IMR-90 (cell line): Measurements from ENCODE around the gene CTF1. TPM values are rescaled to one million over a fixed set of nuclear protein-coding genes. Genes with fewer than 3 reads are reported as not detected.

ENCODE experiments used
- ATAC-seq: fragments of 200-7000 bp; cut with Tn5 transposase; 2 replicates; pipeline ENCODE4 v1.9.1; 2020; ENCODE audit warnings: low read depth, mild to moderate bottlenecking, moderate library complexity
- BruUV-seq: library from RNA; stranded (reverse); fragments of 400-500 nt; replicated peaks from 2 replicates; lab custom pipeline; 2021; lab: Mats Ljungman, UMichigan
- CTCF ChIA-PET: fragments of 300-600 bp; formaldehyde crosslinking; extraction: SDS; loops from one replicate; lab custom pipeline; 2021; ENCODE audit warnings: antibody characterized with exemption; lab: Yijun Ruan, JAX
- POLR2A ChIA-PET: fragments of 300-600 bp; sonication (Branson Sonifier 250); formaldehyde crosslinking; loops from one replicate; lab custom pipeline; 2022; ENCODE audit warnings: antibody characterized with exemption; ENCODE audit not compliant: unreplicated experiment; lab: Charles Lee
- DNase-seq: peaks from one replicate; pipeline ENCODE4 v3.0.0; 2013
- H2AFZ ChIP-seq: replicated peaks from 2 replicates; pipeline ENCODE3; 2013; ENCODE audit warnings: low read length, mild to moderate bottlenecking; ENCODE audit not compliant: poor library complexity
- H2AK5ac ChIP-seq: 2 replicates; pipeline ENCODE4 v1.6.1; 2013; ENCODE audit warnings: low read depth, low read length, inconsistent platforms
- H2AK9ac ChIP-seq: replicated peaks from 2 replicates; pipeline ENCODE3; 2013; ENCODE audit warnings: mild to moderate bottlenecking, low read depth, low read length, moderate library complexity; ENCODE audit not compliant: poor library complexity
- H2BK120ac ChIP-seq: 2 replicates; pipeline ENCODE4 v1.6.1; 2013; ENCODE audit warnings: low read depth, low read length, inconsistent platforms
- H2BK15ac ChIP-seq: 3 replicates; pipeline ENCODE4 v1.6.1; 2013; ENCODE audit warnings: low read depth, low read length, inconsistent platforms
- H2BK20ac ChIP-seq: 2 replicates; pipeline ENCODE4 v1.6.1; 2013; ENCODE audit warnings: low read depth, mild to moderate bottlenecking, inconsistent platforms, low read length, moderate library complexity
- H2BK5ac ChIP-seq: 2 replicates; pipeline ENCODE4 v1.6.1; 2013; ENCODE audit warnings: mild to moderate bottlenecking, low read depth, low read length, inconsistent platforms; ENCODE audit not compliant: poor library complexity, severe bottlenecking
- H3K14ac ChIP-seq: replicated peaks from 2 replicates; pipeline ENCODE4 v1.6.1; 2013; ENCODE audit warnings: low read depth, low read length, inconsistent platforms
- H3K18ac ChIP-seq: 2 replicates; pipeline ENCODE4 v1.6.1; 2013; ENCODE audit warnings: low read depth, low read length, control low read depth
- H3K23ac ChIP-seq: 2 replicates; pipeline ENCODE4 v1.6.1; 2013; ENCODE audit warnings: low read depth, low read length, inconsistent platforms
- H3K27ac ChIP-seq: 2 replicates; pipeline ENCODE4 v1.5.1; 2013; ENCODE audit warnings: mild to moderate bottlenecking, control low read depth, low read length; ENCODE audit not compliant: insufficient read depth
- H3K27me3 ChIP-seq: 2 replicates; pipeline ENCODE4 v1.6.1; 2013; ENCODE audit warnings: low read length; ENCODE audit not compliant: control insufficient read depth, insufficient read depth
- H3K36me3 ChIP-seq: 2 replicates; pipeline ENCODE4 v1.6.1; 2013; ENCODE audit warnings: low read length, mixed read lengths; ENCODE audit not compliant: control insufficient read depth, insufficient read depth
- H3K4ac ChIP-seq: 2 replicates; pipeline ENCODE4 v1.6.1; 2013; ENCODE audit warnings: low read depth, low read length, inconsistent platforms
- H3K4me1 ChIP-seq: 2 replicates; pipeline ENCODE4 v1.6.1; 2013; ENCODE audit warnings: low read length, mixed read lengths; ENCODE audit not compliant: control insufficient read depth, insufficient read depth
- H3K4me2 ChIP-seq: 2 replicates; pipeline ENCODE4 v1.6.1; 2013; ENCODE audit warnings: low read depth, mild to moderate bottlenecking, control low read depth, low read length, moderate library complexity
- H3K4me3 ChIP-seq: 2 replicates; pipeline ENCODE4 v1.5.1; 2013; ENCODE audit warnings: low read depth, mild to moderate bottlenecking, control low read depth, low read length, moderate library complexity; ENCODE audit not compliant: insufficient read depth
- H3K56ac ChIP-seq: 2 replicates; pipeline ENCODE4 v1.6.1; 2013; ENCODE audit warnings: low read length, inconsistent platforms; ENCODE audit not compliant: insufficient read depth; ENCODE audit errors: extremely low read depth
- H3K79me1 ChIP-seq, 2 experiments: 2 replicates each; pipeline ENCODE4 v1.6.1; 2013; ENCODE audit warnings: low read length in 2 of 2, inconsistent platforms in 1 of 2, low read depth in 1 of 2
- H3K9ac ChIP-seq: 2 replicates; pipeline ENCODE4 v1.6.1; 2013; ENCODE audit warnings: low read depth, low read length, control low read depth
- H3K9me1 ChIP-seq: 2 replicates; pipeline ENCODE4 v1.6.1; 2013; ENCODE audit warnings: low read length, inconsistent platforms; ENCODE audit not compliant: insufficient read depth
- H3K9me3 ChIP-seq: 2 replicates; pipeline ENCODE4 v1.6.1; 2013; ENCODE audit warnings: low read length; ENCODE audit not compliant: control insufficient read depth, insufficient read depth
- H4K20me1 ChIP-seq: 2 replicates; pipeline ENCODE4 v1.6.1; 2013; ENCODE audit warnings: low read length, inconsistent platforms; ENCODE audit not compliant: insufficient read depth
- H4K5ac ChIP-seq: 2 replicates; pipeline ENCODE4 v1.6.1; 2013; ENCODE audit warnings: mild to moderate bottlenecking, low read depth, low read length, control low read depth
- H4K8ac ChIP-seq, 2 experiments: 2 replicates each; pipeline ENCODE4 v1.6.1; 2013; ENCODE audit warnings: low read depth in 2 of 2, low read length in 2 of 2, control low read depth in 1 of 2, inconsistent platforms in 1 of 2
- H4K91ac ChIP-seq: 2 replicates; pipeline ENCODE4 v1.6.1; 2013; ENCODE audit warnings: low read depth, low read length, inconsistent platforms; ENCODE audit not compliant: insufficient read depth
- CTCF ChIP-seq: conservative IDR thresholded peaks from 2 replicates; pipeline ENCODE4 v1.5.1; 2012; ENCODE audit warnings: mild to moderate bottlenecking, low read depth, low read length, improper control_type of control experiment
- MAFK ChIP-seq: IDR thresholded peaks from 2 replicates; pipeline ENCODE4 v1.6.1; 2012; ENCODE audit warnings: low read depth, low read length, improper control_type of control experiment
- MAZ ChIP-seq: IDR thresholded peaks from 2 replicates; pipeline ENCODE4 v1.6.1; 2012; ENCODE audit warnings: low read depth, mild to moderate bottlenecking, low read length, improper control_type of control experiment, moderate library complexity, borderline replicate concordance
- MXI1 ChIP-seq: IDR thresholded peaks from 2 replicates; pipeline ENCODE4 v1.6.1; 2012; ENCODE audit warnings: low read depth, mild to moderate bottlenecking, low read length, moderate library complexity, borderline replicate concordance
- POLR2A ChIP-seq: IDR thresholded peaks from 2 replicates; pipeline ENCODE4 v1.6.1; 2012; ENCODE audit warnings: mild to moderate bottlenecking, low read depth, low read length
- RFX5 ChIP-seq: IDR thresholded peaks from 2 replicates; pipeline ENCODE4 v1.8.0; 2012; ENCODE audit warnings: low read depth, mild to moderate bottlenecking, low read length, moderate library complexity
- WGBS, 2 experiments: methylation state at CpG; one replicate each; pipeline versions ENCODE4 v1.1.5 to v1.1.7; 2013; ENCODE audit warnings: missing lambda C conversion rate in 2 of 2; ENCODE audit not compliant: insufficient read length in 1 of 2; ENCODE audit errors: extremely low coverage in 2 of 2; 5-methylcytosine and 5-hydroxymethylcytosine counted together
- dilution Hi-C: fragments of 300-500 bp; cut with HindIII; formaldehyde crosslinking; loops from one replicate; pipeline ENCODE4 v1.14.3; 2018; ENCODE audit warnings: low sequenced_read_pairs; ENCODE audit not compliant: unreplicated experiment
- in situ Hi-C: fragments of 300-500 bp; cut with MboI; formaldehyde crosslinking; loops from 3 replicates; pipeline ENCODE4 v1.14.3; 2019; ENCODE audit warnings: low sequenced_read_pairs, inconsistent platforms, mixed read lengths
- intact Hi-C: fragments of 100-400 bp; cut with micrococcal nuclease; formaldehyde crosslinking; loops from 2 replicates; pipeline ENCODE4 v1.10.0; 2022
- polyA plus RNA-seq, 3 experiments: library from polyadenylated mRNA; depleted of rRNA; stranded (reverse); fragments of >200 nt; gene quantifications; 2 replicates each; pipeline ENCODE4 v1.2.3, GENCODE V29; 2012; ENCODE audit warnings: low replicate concordance in 1 of 3
- total RNA-seq: library from RNA; depleted of rRNA; stranded (reverse); fragments of >200 nt; gene quantifications from 2 replicates; pipeline ENCODE4 v1.2.3, GENCODE V29; 2012
- TF ChIP-seq, protein P1 (sequence below): fragments of 150-350 bp; IDR thresholded peaks from 2 replicates; pipeline ENCODE4 v1.6.1; 2016; ENCODE audit warnings: low read depth, mild to moderate bottlenecking, low read length, moderate library complexity, borderline replicate concordance
- TF ChIP-seq, protein P2 (sequence below): fragments of 150-350 bp; IDR thresholded peaks from 2 replicates; pipeline ENCODE4 v1.6.1; 2017; ENCODE audit warnings: mild to moderate bottlenecking, antibody characterized with exemption, low read length, low read depth

The CTF1 gene
- total and polyA plus RNA-seq, 2 of the 4 experiments (the other 2 are of a cell fraction) = 0.18 to 12.9 TPM

GRCh38 chr16:30893417-30893743 lies 3.0 kb upstream of the CTF1 start:
- BruUV-seq = no TSS peak
- Histone ChIP-seq H2AFZ (peak overlapping the region; percentile 99), H4K5ac (peak overlapping the region; percentile 91), H3K4ac (peak overlapping the region; percentile 99), H3K9ac (peak overlapping the region; percentile 96), H3K4me1 (peaks cover 23% of the 10 kb centered on the region), H3K79me1 (peaks cover 14 to 62% of the 10 kb centered on the region in 2 experiments), H3K4me3 (peak overlapping the region; percentile 98), H2BK20ac (no peak overlapping the region), H3K36me3 (peaks cover 21% of the 10 kb centered on the region), H4K91ac (peak overlapping the region; percentile 92), H3K18ac (peak overlapping the region; percentile 87), H2BK5ac (peak overlapping the region; percentile 93), H4K20me1 (0 out of 2 replicates have a peak, but pooled peaks cover 5% of the 10 kb centered on the region), H3K4me2 (peak overlapping the region; percentile 94), H3K27ac (peak overlapping the region; percentile 90), H3K27me3 (no peaks in the 10 kb centered on the region), H4K8ac (peak overlapping the region; percentile 82 to 96), H3K56ac (peak overlapping the region; percentile 89), H3K14ac (peak overlapping the region; percentile 100), H3K23ac (peak overlapping the region; percentile 99), H2BK120ac (peak overlapping the region; percentile 71), H2AK9ac (peak overlapping the region; percentile 100), H3K9me1 (peaks cover 25% of the 10 kb centered on the region), H3K9me3 (no peaks in the 10 kb centered on the region), H2AK5ac (peak overlapping the region; percentile 94), H2BK15ac (peak overlapping the region; percentile 89; the same call in 1 of the 3 replicates)
- intact Hi-C loops = no loop called here
- no peak for ATAC-seq
- dilution Hi-C loops = no loop called here
- no peak for DNase-seq
- in situ Hi-C loops = no loop called here
- TF ChIP-seq POLR2A (no peak), MXI1 (no peak), MAZ (no peak), CTCF (no peak), MAFK (no peak), RFX5 (no peak)
- TF ChIP-seq, protein P1, sequence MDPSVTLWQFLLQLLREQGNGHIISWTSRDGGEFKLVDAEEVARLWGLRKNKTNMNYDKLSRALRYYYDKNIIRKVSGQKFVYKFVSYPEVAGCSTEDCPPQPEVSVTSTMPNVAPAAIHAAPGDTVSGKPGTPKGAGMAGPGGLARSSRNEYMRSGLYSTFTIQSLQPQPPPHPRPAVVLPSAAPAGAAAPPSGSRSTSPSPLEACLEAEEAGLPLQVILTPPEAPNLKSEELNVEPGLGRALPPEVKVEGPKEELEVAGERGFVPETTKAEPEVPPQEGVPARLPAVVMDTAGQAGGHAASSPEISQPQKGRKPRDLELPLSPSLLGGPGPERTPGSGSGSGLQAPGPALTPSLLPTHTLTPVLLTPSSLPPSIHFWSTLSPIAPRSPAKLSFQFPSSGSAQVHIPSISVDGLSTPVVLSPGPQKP = no peak
- TF ChIP-seq, protein P2, sequence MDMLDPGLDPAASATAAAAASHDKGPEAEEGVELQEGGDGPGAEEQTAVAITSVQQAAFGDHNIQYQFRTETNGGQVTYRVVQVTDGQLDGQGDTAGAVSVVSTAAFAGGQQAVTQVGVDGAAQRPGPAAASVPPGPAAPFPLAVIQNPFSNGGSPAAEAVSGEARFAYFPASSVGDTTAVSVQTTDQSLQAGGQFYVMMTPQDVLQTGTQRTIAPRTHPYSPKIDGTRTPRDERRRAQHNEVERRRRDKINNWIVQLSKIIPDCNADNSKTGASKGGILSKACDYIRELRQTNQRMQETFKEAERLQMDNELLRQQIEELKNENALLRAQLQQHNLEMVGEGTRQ = no peak
- CTCF ChIA-PET = no interaction called here
- 0% methylated on average over 6 of the region's 11 CpGs; no CpG with 5 or more reads in 1 of the 2 experiments for WGBS, 2 experiments
- POLR2A ChIA-PET = no interaction called here
